ENCODE data around the gene ASCC1. TPM values are rescaled to one million over a fixed set of nuclear protein-coding genes. Genes with fewer than 3 reads are reported as not detected.

The ASCC1 gene
- total and polyA plus RNA-seq, 2 donors (not counting 3 experiments of a cell fraction or from before 2014, with no cell fraction given) = 16.0 to 24.9 TPM

GRCh38 chr10:72194949-72195348 lies 21.1 kb downstream of the ASCC1 start:
- ChIA-PET POLR2A (no interaction called here), CTCF (interaction anchor here (0.7 to 1.1 kb wide), 2 partner anchors 66 to 69 kb away, joined by 3 to 5 read pairs; no protein-coding TSS in a partner anchor)
- Histone ChIP-seq H3K9me1 (replicated peaks; ENCODE audit: control insufficient read depth, extremely low read depth, insufficient read depth, low read length) (no peaks in the 10 kb centered on the region), H4K20me1 (replicated peaks; ENCODE audit: control insufficient read depth, extremely low read depth, insufficient read depth, low read length) (no peaks in the 10 kb centered on the region), H3K4me2 (ENCODE audit: insufficient read depth, low read length) (no peak overlapping the region), H3K4me3 (replicated peaks in 1 of 3; ENCODE audit: insufficient read depth in 1 of 3, low read depth in 1 of 3, low read length in 3 of 3) (no peak overlapping the region), H3K4me1 (ENCODE audit: control insufficient read depth, extremely low read depth, insufficient read depth, low read length) (no peaks in the 10 kb centered on the region), H3K79me2 (ENCODE audit: control insufficient read depth, insufficient read depth, low read length) (no peaks in the 10 kb centered on the region), H3K27ac (ENCODE audit: insufficient read depth, low read depth, low read length) (no peak overlapping the region), H2AFZ (ENCODE audit: low read depth, low read length) (no peak overlapping the region), H3K9ac (replicated peaks; ENCODE audit: extremely low read depth, insufficient read depth, low read length) (no peak overlapping the region), H3K27me3 (ENCODE audit: control insufficient read depth in 2 of 2, insufficient read depth in 2 of 2, low read length in 2 of 2) (no peaks in the 10 kb centered on the region), H3K36me3 (ENCODE audit: control insufficient read depth in 2 of 2, extremely low read depth in 1 of 2, insufficient read depth in 2 of 2, low read length in 2 of 2) (peaks cover 0 to 1% of the 10 kb centered on the region in 2 experiments), H3K9me3 (replicated peaks; ENCODE audit: control insufficient read depth, insufficient read depth, low read length) (no peaks in the 10 kb centered on the region)
- BruUV-seq (replicated peaks) = no TSS peak
- no peak for DNase-seq (ENCODE audit: low read depth, low spot score)
- intact Hi-C loops (cut with micrococcal nuclease) (no loop called here), dilution Hi-C loops (cut with MboI; ENCODE audit: extremely low pct_ligation_motif_present, low sequenced_read_pairs) (no loop called here)
- FAIRE-seq = no peak
- TF ChIP-seq POLR2A (IDR thresholded peaks at IDR 0.05; ENCODE audit: low read depth, low read length) (no peak), EZH2 (IDR thresholded peaks at IDR 0.05; ENCODE audit: borderline replicate concordance, low read depth, low read length, severe bottlenecking) (no peak), GATA2 (IDR thresholded peaks at IDR 0.05; ENCODE audit: insufficient read depth, insufficient read length, low read depth, low read length) (no peak), CTCF (IDR thresholded peaks at IDR 0.05; ENCODE audit: extremely low read depth in 1 of 2, insufficient read depth in 1 of 2, low read depth in 1 of 2, low read length in 2 of 2) (no peak), POLR2AphosphoS5 (IDR thresholded peaks at IDR 0.05; ENCODE audit: insufficient read depth, low read depth, low read length) (no peak), MAX (IDR thresholded peaks at IDR 0.05; ENCODE audit: insufficient read depth, insufficient read length) (no peak), MYC (IDR thresholded peaks at IDR 0.05; ENCODE audit: low read depth, low read length) (no peak), JUN (IDR thresholded peaks at IDR 0.05; ENCODE audit: borderline replicate concordance, insufficient read depth, insufficient read length, low read depth) (no peak), FOS (IDR thresholded peaks at IDR 0.05; ENCODE audit: borderline replicate concordance, insufficient read depth, low read length) (no peak)
